ENCODE data around the gene MINDY2.
A peak's percentile ranks its signal among the peaks of the same experiment; 100 is the strongest.
"Not testable (repeated sequence)": the region's sequence is repeated elsewhere in the genome, so short reads cannot be mapped to it uniquely, and the experiment has no call there.

MINDY2 gene

GRCh38 chr15:58805095-58805494 is 34.0 kb downstream of the MINDY2 start:
- no peak for DNase-seq (ENCODE audit: low read depth)

DNA sequence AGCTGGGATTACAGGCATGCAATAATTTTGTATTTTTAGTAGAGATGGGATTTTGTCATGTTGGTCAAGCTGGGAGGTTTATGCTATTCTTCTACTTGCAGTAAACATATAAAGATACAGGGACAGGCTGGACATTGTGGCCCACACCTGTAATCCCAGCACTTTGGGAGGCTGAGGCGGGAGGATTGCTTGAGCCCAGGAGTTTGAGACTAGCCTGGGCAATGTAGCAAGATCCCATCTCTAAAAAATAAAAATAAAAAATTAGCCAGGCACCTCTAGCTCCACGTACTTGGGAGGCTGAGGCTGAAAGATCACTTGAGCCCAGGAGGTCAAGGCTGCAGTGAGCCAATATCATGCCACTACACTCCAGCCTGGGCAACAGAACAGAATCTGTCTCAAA is 52.2 kb downstream of the MINDY2 start:
- DNase-seq (ENCODE audit: low read depth) = not testable (repeated sequence)

DNA sequence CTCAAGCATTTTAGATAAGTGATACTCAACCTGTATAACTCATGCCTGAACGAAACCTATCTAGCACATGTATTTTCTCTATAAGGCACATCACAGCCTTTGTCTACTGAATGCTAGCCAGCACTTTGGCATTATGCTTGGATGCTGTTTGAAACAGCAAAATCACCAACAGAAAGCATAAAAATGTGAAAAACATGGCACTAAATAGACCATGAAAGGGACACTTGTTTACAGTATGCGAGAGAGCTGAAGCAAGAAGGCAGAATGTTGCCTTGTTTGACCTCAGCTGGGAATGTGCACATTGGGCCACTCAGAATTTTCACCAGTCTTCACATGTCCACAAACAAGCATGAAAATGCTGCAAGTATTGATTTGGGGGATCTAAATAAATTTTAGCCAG is 59.5 kb downstream of the MINDY2 start:
- DNase-seq (ENCODE audit: low read depth) = no peak

DNA sequence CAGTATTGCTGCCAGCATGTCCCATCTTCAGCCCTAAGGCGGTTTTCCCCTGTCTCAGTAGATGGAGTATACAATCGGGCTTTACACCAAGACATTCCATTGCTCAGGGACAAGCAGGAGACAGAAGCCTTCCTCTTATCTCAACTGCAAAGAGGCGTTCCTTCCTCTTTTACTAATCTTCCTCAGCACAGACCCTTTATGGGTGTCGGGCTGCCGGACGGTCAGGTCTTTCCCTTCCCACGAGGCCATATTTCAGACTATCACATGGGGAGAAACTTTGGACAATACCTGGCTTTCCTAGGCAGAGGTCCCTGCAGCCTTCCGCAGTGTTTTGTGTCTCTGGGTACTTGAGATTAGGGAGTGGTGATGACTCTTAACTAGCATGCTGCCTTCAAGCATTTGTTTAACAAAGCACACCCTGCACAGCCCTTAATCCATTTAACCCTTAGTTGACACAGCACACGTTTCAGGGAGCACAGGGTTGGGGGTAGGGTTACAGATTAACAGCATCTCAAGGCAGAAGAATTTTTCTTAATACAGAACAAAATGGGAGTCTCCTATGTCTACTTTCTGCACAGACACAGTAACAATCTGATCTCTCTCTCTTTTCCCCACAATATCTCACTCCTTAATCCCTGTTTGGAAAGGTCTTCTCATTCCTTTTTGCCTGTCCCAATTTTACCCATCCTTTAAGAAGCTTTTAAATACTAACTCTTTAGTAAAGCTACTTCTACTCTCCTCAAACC is 62.8 kb downstream of the MINDY2 start:
- DNase-seq (ENCODE audit: low read depth) = not testable (repeated sequence)

- DNase-seq (ENCODE audit: low read depth) = no peak
Measured at GRCh38 chr15:58839485-58839884, 68.4 kb downstream of the MINDY2 start.

- no peak for DNase-seq (ENCODE audit: low read depth)
Measured at GRCh38 chr15:58840048-58840447, 68.9 kb downstream of the MINDY2 start.

GRCh38 chr15:58842713-58843396 is 71.8 kb downstream of the MINDY2 start:
- DNase-seq (ENCODE audit: low read depth) = no peak

DNA sequence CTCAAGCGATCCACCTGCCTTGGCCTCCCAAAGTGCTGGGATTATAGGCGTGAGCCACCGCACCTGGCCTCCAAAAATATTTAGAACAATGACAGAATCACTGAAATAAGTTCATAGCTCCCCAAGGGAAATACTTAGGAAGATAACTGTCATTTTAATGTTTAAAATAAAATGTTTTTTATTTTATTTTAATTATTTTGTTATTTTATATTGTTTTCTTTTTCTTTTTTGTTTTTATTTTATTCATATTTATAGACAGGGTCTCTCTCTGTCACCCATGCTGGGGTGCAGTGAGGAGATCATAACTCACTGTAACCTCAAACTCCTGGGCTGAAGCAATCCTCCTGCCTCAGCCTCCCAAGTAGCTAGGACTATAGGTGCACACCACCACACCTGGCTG is 80.1 kb downstream of the MINDY2 start:
- DNase-seq (ENCODE audit: low read depth) = not testable (repeated sequence)

GRCh38 chr15:58852347-58852746 is 81.2 kb downstream of the MINDY2 start:
- no peak for DNase-seq (ENCODE audit: low read depth)

- DNase-seq (ENCODE audit: low read depth) = no peak
Measured at GRCh38 chr15:58854593-58854992, 83.5 kb downstream of the MINDY2 start.

DNA sequence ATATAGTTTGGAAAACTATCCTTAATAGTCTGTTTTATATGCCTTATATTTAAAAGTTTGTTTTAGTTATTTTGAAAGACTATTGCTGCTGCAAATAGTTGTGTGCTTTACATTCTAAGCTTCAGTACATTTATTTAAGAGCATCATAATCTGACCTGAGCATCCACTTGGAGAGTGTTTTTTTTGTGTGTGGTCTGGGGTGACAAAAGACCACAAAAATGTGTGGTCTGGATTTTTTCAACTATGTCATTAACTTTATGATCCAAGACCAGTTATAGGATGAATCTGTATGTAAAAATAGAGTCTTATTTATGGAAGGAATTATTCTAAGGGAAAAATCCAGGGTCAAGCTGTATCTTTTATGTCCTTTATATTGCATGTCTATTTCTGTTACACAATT is 85.0 kb downstream of the MINDY2 start:
- no peak for DNase-seq (ENCODE audit: low read depth)

DNA sequence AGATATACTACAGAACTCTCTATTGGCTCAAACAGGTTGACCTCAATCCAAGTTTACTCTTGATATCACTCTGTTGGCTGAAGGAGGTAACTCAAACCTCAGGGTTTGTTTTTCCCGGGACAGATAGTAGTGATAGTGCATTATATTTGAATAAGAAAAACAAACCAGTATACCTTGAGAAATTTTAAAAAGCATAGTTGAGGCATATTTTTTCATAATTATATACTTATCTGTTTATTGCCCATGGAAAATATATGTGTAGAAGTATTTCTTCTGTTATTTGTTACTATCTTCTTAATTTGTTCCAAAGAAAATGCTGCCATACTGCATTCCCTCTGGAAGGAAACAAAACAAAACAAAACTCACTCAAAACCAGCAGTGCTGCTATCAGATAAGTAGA is 85.5 kb downstream of the MINDY2 start:
- DNase-seq (ENCODE audit: low read depth) = not testable (repeated sequence)

- DNase-seq (ENCODE audit: low read depth) = no peak
Measured at GRCh38 chr15:58862326-58862725, 91.2 kb downstream of the MINDY2 start.

DNA sequence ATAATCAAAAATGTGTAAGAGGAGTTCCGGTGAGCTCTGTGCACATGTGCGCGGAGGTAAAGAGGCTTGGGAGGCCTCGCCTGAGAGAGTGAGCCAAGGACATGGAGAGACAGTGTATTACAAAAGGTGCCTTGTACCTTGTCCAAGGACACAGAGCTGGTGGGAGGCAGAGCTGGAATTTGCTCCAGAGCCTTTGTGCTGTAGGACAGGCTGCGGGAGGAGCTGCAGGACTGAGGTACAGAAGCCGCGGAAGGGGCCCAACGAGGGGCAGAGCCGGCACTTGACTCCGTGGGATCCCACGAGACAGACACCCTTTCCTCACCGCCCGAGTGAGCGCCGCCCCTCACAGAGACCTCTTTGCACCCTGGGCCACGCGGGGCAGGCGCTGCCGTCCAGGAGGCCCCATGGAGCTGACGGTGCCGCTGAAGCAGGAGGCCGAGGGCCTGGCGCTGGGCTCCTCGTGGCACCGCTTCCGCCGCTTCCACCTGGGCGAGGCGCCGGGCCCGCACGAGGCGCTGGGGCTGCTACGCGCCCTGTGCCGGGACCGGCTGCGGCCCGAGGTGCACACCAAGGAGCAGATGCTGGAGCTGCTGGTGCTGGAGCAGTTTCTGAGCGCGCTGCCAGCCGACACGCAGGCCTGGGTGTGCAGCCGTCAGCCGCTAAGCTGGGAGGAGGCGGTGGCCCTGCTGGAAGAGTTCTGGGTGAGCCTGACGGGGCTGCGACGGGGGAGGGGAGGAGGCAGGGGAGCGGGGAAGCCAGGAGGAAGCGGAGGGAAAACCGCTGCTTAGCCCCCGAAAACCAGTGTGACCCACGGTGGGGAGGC is 93.7 kb downstream of the MINDY2 start:
- DNase-seq (ENCODE audit: low read depth) = no peak

DNA sequence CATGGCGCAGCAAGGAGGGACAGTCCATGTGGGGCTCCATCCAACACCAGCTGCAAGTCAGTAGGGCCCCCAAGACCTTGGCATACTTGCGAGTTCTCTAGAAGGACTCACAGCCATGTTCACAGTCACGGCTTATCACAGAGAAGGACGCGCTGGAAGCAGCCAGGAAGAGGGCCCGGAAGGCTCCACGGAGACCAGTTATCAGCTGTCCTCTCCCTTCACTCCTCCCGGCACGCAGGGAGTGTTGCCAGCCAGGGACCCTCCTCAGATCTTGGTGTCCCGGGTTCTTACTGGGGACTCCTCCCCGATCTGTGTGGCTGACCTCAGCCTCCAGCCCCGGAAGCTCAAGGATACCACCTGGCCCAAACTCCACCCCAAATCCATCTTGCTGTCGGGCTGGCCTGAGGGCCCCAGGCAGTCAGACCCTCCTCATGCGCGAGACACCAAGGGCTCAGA is 94.4 kb downstream of the MINDY2 start:
- no peak for DNase-seq (ENCODE audit: low read depth)

DNA sequence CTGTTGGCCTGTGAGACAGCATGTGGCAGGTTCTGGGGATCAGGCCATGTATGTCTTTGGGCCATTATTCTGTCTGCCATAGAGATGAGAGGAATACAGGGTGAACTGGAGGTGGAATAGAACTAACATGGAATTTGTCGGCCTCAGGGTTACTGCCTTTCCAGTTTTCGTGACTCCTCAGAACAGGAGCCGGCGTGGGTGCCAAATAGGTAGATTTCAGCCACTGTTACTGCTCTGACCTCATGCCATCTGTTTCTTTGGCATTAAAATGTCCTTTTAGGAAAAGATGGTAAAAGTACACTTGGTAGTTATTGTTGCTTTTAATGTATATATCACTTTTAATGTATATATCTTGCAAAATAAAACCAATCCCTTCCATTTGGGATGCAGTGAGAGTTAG is 96.8 kb downstream of the MINDY2 start:
- DNase-seq (ENCODE audit: low read depth) = no peak

DNA sequence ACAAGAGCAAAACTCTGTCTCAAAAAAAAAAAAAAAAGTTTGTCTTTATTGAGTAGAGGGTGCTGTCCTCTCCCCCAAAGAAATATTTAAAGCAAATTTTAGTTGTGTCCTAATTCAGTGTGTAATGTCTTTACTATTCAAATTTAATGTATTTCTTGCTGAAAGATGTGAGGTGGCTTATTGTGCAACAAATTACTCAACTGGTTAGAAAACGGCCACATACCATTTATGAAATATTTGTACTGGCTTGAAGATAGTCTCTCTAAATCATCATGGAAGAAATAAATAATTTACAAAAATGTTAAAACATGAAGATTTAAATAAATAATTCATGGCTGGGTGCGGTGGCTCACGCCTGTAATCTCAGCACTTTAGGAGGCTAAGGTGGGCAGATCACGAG is 99.3 kb downstream of the MINDY2 start:
- DNase-seq (ENCODE audit: low read depth) = peak; percentile 35

DNA sequence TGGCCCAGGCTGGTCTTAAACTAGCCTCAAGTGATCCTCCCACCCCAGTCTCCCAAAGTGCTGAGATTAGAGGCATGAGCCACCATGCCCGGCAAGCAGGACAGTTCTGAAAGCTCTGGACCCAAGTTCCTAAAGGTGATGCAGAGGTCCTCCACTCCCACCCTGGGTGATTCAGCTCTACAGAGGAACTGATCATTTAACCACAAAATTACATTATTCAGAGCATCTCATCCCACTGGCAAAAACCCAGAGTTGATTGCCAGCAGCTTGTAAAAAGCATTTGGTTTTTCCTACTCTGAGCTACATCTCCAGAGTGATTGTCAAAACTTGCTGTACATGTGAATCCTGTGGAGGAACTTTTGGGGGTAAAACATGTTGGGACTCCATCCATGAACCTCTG is 102.2 kb downstream of the MINDY2 start:
- peak; percentile 77 for DNase-seq (ENCODE audit: low read depth)

DNA sequence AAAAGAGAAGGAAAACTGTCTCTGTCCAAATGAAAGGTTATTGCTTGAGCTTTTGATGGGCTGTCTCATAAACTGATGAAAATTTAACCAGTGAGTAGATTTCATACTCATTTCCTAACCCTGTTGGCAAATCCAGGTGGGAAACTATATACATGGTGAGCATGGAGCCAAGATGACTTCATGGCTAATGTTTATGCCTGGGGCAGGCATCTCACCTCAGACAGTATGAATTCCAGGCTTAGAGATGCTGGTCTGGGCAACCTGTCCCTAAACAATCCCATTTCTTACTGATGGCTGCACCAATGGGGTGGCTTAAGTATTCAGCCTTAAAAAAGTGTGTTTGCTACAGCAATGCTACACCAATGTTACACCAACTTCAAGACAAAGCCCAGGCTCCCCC is 104.2 kb downstream of the MINDY2 start:
- DNase-seq (ENCODE audit: low read depth) = no peak

DNA sequence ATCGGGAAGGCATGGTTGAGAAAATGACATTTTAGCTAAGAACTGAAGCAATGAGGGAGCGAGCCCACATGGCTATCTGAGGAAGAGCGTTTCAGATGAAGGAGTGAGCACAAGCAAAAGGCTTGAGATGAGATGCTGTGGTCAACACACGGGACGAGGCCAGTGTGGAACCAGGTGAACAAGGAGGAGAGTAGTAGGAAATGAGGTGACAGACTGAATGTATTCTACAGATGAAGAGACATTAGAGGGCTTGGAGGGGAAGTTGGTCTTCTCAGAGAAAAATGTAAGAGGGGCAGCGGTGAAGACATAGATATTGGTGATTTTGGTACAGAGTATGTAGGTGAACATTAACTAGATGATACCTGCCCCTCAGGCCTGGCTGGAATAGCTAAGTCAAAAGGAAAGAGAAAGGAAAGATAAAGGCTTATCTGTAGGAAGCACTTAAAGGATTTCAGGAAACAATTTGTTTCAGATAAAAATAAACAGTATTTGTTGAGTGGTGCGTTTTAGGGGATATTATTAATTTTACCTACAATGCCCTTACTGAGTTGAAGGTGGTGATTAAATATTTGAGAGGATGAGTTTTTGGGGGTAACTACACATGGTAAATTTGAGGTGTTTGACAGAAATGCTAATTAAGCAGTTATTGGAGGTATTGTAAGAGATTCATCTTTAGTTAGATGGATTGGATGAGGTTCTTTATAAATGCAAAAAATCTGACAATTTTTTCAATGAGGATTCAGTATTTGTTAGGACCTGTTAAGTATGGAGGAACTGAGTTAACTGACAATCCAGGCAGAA is 105.4 kb downstream of the MINDY2 start:
- DNase-seq (ENCODE audit: low read depth) = no peak

GRCh38 chr15:58877999-58878825 is 107.1 kb downstream of the MINDY2 start:
- DNase-seq (ENCODE audit: low read depth) = no peak
